Testis (tissue), 2 donors: ENCODE measurements around the gene SNRPD1.

ENCODE experiments used
- POLR2A ChIP-seq: fragments of 450-650 bp; IDR thresholded peaks from one replicate; pipeline ENCODE4 v1.6.1; 2017; ENCODE audit warnings: antibody characterized with exemption, mild to moderate bottlenecking, moderate library complexity
- TF ChIP-seq, protein P1 (sequence below), 3 experiments: fragments of 450-650 bp in 2 of 3; fragments of 200-600 bp in 1 of 3; sonication (generic) in 1 of 3; IDR thresholded peaks; one replicate each; pipeline ENCODE4 v1.5.1; 2016 to 2019; ENCODE audit warnings: antibody characterized with exemption in 3 of 3, mild to moderate bottlenecking in 2 of 3, moderate library complexity in 1 of 3

DNA sequence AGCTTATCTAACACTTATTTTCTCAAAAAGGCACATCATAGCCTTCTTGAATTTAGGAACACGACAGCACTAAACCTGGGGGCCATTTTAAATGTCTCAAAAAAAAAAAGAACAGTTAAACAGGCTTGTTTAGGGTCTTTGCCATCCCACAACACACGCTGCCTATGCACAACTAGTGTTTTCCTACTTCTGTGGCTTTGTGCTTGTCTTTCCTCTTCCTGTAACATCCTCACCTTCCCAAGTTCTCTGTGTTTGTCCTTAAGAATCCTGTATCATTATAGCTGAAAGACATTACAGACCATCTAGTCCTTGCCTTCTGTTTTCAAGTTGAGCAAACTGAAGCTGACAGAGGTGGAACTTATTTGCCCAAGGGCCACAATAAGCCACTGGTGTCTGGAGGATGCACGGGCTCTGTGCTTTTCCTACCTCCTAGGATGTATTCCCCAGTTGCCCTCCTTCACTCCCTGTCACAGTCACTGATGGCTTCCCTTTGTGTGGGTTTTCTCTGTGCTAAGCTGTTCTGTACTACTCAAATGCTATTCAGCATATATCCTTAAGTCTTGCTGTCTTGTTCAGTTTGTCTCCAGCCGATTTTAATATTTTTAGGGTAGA is 22.6 kb downstream of the SNRPD1 start:
- TF ChIP-seq, protein P1, sequence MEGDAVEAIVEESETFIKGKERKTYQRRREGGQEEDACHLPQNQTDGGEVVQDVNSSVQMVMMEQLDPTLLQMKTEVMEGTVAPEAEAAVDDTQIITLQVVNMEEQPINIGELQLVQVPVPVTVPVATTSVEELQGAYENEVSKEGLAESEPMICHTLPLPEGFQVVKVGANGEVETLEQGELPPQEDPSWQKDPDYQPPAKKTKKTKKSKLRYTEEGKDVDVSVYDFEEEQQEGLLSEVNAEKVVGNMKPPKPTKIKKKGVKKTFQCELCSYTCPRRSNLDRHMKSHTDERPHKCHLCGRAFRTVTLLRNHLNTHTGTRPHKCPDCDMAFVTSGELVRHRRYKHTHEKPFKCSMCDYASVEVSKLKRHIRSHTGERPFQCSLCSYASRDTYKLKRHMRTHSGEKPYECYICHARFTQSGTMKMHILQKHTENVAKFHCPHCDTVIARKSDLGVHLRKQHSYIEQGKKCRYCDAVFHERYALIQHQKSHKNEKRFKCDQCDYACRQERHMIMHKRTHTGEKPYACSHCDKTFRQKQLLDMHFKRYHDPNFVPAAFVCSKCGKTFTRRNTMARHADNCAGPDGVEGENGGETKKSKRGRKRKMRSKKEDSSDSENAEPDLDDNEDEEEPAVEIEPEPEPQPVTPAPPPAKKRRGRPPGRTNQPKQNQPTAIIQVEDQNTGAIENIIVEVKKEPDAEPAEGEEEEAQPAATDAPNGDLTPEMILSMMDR (IDR thresholded peaks at IDR 0.05) = no peak
- no peak for TF ChIP-seq POLR2A
